B cell (primary cell): ENCODE data around the gene VAV2. TPM values are rescaled to one million over a fixed set of nuclear protein-coding genes. Genes with fewer than 3 reads are reported as not detected.
A peak's percentile ranks its signal among the peaks of the same experiment; 100 is the strongest.

Experiments
- ATAC-seq: fragments of 200-7000 bp; cut with Tn5 transposase; one replicate; pipeline ENCODE4 v1.10.0; 2021; ENCODE audit warnings: low read depth, mild to moderate bottlenecking, moderate number of reproducible peaks, moderate library complexity
- CTCF ChIA-PET: fragments of 350-600 bp; sonication (Branson Sonifier 250); formaldehyde crosslinking; loops from one replicate; lab custom pipeline; 2021; ENCODE audit warnings: antibody characterized with exemption, inconsistent platforms; lab: Charles Lee
- POLR2A ChIA-PET: fragments of 350-600 bp; sonication (Branson Sonifier 250); formaldehyde crosslinking; loops from one replicate; lab custom pipeline; 2021; ENCODE audit warnings: antibody characterized with exemption; lab: Charles Lee
- DNase-seq: peaks from one replicate; pipeline ENCODE4 v3.0.0; 2013
- H2AFZ ChIP-seq: 2 replicates; pipeline ENCODE4 v1.6.1; 2012; ENCODE audit warnings: mild to moderate bottlenecking, low read depth, low read length; ENCODE audit not compliant: insufficient read depth, poor library complexity, severe bottlenecking
- H3K27ac ChIP-seq, 2 donors: 1 replicate in 1 of 2; 2 replicates in 1 of 2; pipeline ENCODE4 v1.5.1; 2012 to 2013; ENCODE audit warnings: low read length in 2 of 2, mild to moderate bottlenecking in 2 of 2, moderate library complexity in 1 of 2
- H3K27me3 ChIP-seq, 4 experiments: fragments of 200-600 bp in 1 of 4; sonication (generic) in 1 of 4; replicated peaks in 1 of 4; 1 replicate in 2 of 4; 2 replicates in 2 of 4; pipeline versions ENCODE4 v1.6.1 to v1.7.0; 2013 to 2016; ENCODE audit warnings: low read length in 3 of 4, mild to moderate bottlenecking in 2 of 4, mixed read lengths in 1 of 4, moderate library complexity in 1 of 4; ENCODE audit not compliant: insufficient read depth in 4 of 4, control insufficient read depth in 3 of 4; ENCODE audit errors: control extremely low read depth in 1 of 4
- H3K36me3 ChIP-seq, 2 experiments: replicated peaks in 1 of 2; 1 replicate in 1 of 2; 2 replicates in 1 of 2; pipeline versions ENCODE4 v1.6.1 to v1.7.1; 2013; ENCODE audit warnings: low read length in 1 of 2; ENCODE audit not compliant: insufficient read depth in 2 of 2, control insufficient read depth in 1 of 2; ENCODE audit errors: control extremely low read depth in 1 of 2, extremely low read depth in 1 of 2
- H3K4me1 ChIP-seq, 2 donors: fragments of 200-600 bp in 1 of 2; sonication (generic) in 1 of 2; 1 replicate in 1 of 2; 2 replicates in 1 of 2; pipeline versions ENCODE4 v1.5.1 to v1.6.1; 2013 to 2017; ENCODE audit warnings: low read length in 2 of 2; ENCODE audit not compliant: control insufficient read depth in 2 of 2, insufficient read depth in 2 of 2
- H3K4me2 ChIP-seq: replicated peaks from 2 replicates; pipeline ENCODE3; 2012; ENCODE audit warnings: mild to moderate bottlenecking, low read depth, low read length; ENCODE audit not compliant: poor library complexity, severe bottlenecking
- H3K4me3 ChIP-seq, 5 experiments: fragments of 200-600 bp in 1 of 5; sonication (generic) in 1 of 5; 1 replicate in 3 of 5; 2 replicates in 2 of 5; pipeline versions ENCODE4 v1.5.1 to v1.7.0; 2011 to 2016; ENCODE audit warnings: low read length in 4 of 5, mild to moderate bottlenecking in 4 of 5, low read depth in 2 of 5, control low read depth in 1 of 5, moderate library complexity in 1 of 5; ENCODE audit not compliant: insufficient read depth in 1 of 5; ENCODE audit errors: control extremely low read depth in 1 of 5, extremely low read depth in 1 of 5
- H3K79me2 ChIP-seq: fragments of 200-600 bp; sonication (generic); one replicate; pipeline ENCODE4 v1.6.0; 2016; ENCODE audit warnings: low read length; ENCODE audit not compliant: control insufficient read depth, insufficient read depth
- H3K9ac ChIP-seq: fragments of 200-600 bp; sonication (generic); 2 replicates; pipeline ENCODE4 v1.6.1; 2017; ENCODE audit warnings: mild to moderate bottlenecking, low read length, moderate library complexity
- H3K9me3 ChIP-seq, 3 donors: one replicate each; pipeline versions ENCODE4 v1.6.1 to v1.7.1; 2013; ENCODE audit warnings: low read length in 2 of 3; ENCODE audit not compliant: control insufficient read depth in 2 of 3, insufficient read depth in 1 of 3; ENCODE audit errors: control extremely low read depth in 1 of 3
- H4K20me1 ChIP-seq: 2 replicates; pipeline ENCODE4 v1.6.0; 2012; ENCODE audit warnings: mild to moderate bottlenecking, low read length; ENCODE audit not compliant: insufficient read depth, control insufficient read depth, poor library complexity, severe bottlenecking
- H3K27ac Mint-ChIP-seq: one replicate; pipeline ENCODE4 v1.8.0; 2021; ENCODE audit warnings: mixed read lengths
- H3K27me3 Mint-ChIP-seq: one replicate; pipeline ENCODE4 v1.8.0; 2021; ENCODE audit warnings: mixed read lengths
- H3K4me1 Mint-ChIP-seq: one replicate; pipeline ENCODE4 v1.8.0; 2021; ENCODE audit warnings: mixed read lengths
- H3K4me3 Mint-ChIP-seq: one replicate; pipeline ENCODE4 v1.8.0; 2021; ENCODE audit warnings: mixed read lengths
- H3K9me3 Mint-ChIP-seq: one replicate; pipeline ENCODE4 v1.8.0; 2022; ENCODE audit warnings: mixed read lengths; ENCODE audit not compliant: insufficient read depth
- CTCF ChIP-seq: fragments of 200-600 bp; IDR thresholded peaks from one replicate; pipeline ENCODE4 v1.8.0; 2022; ENCODE audit warnings: antibody characterized with exemption, mild to moderate bottlenecking
- EZH2 ChIP-seq: IDR thresholded peaks from 2 replicates; pipeline ENCODE4 v1.6.1; 2012; ENCODE audit warnings: borderline replicate concordance, low read depth, mild to moderate bottlenecking, moderate library complexity, low read length; ENCODE audit not compliant: insufficient read depth, poor library complexity, severe bottlenecking
- WGBS: methylation state at CpG from one replicate; pipeline ENCODE4 v1.1.5; 2013; ENCODE audit warnings: missing lambda C conversion rate; ENCODE audit not compliant: insufficient coverage; 5-methylcytosine and 5-hydroxymethylcytosine counted together
- intact Hi-C: fragments of 100-400 bp; cut with micrococcal nuclease; formaldehyde crosslinking; loops from one replicate; pipeline ENCODE4 v1.10.0; 2022
- polyA plus RNA-seq: library from polyadenylated mRNA; depleted of rRNA; stranded (reverse); fragments of >200 nt; gene quantifications from 2 replicates; pipeline ENCODE4 v1.2.3, GENCODE V29; 2012
- total RNA-seq, 2 donors: library from RNA; stranded (reverse); fragments of 120-200 nt in 1 of 2; gene quantifications; 1 replicate in 1 of 2; 2 replicates in 1 of 2; pipeline versions ENCODE4 v1.2.3 to v1.2.4, GENCODE V29; 2013 to 2022

VAV2 gene
- total and polyA plus RNA-seq, 2 donors (not counting 1 experiment from before 2014, with no cell fraction given) = 34.4 to 128 TPM

- H3K27me3 Mint-ChIP-seq = no peaks in the 10 kb centered on the region
- Histone ChIP-seq H3K9me3 (no peaks in the 10 kb centered on the region), H3K4me2 (peak overlapping the region; percentile 99), H3K9ac (peak overlapping the region; percentile 73), H3K27ac (peak overlapping the region; percentile 93 to 94), H2AFZ (no peak overlapping the region), H3K4me1 (peaks cover 81 to 86% of the 10 kb centered on the region in 2 donors), H3K79me2 (peaks cover 90% of the 10 kb centered on the region), H3K4me3 (peak overlapping the region in 2 of 5 experiments; percentile 2 to 5), H3K36me3 (no peaks in the 10 kb centered on the region), H4K20me1 (peaks cover 67% of the 10 kb centered on the region), H3K27me3 (no peaks in the 10 kb centered on the region)
- H3K9me3 Mint-ChIP-seq = no peaks in the 10 kb centered on the region
- TF ChIP-seq EZH2 (no peak), CTCF (no peak)
- DNase-seq = peak; percentile 67
- no peak for ATAC-seq
- WGBS = 36% methylated on average over 10 of the region's 13 CpGs
- peak overlapping the region; percentile 98 for H3K27ac Mint-ChIP-seq
- ChIA-PET CTCF (interaction anchor here (0.9 to 5.5 kb wide), 6 partner anchors 11 to 175 kb away, joined by 3 to 43 read pairs (median 8); partner anchors contain the start of gene VAV2), POLR2A (interaction anchor here (0.6 to 3.2 kb wide), 4 partner anchors 8 to 33 kb away, joined by 5 to 40 read pairs (median 12); partner anchors contain the start of gene VAV2)
- intact Hi-C loops = loop anchor here (10.0 kb wide), 1 partner anchor 53 kb away; no protein-coding TSS in a partner anchor
- H3K4me3 Mint-ChIP-seq = peak overlapping the region; percentile 86
- H3K4me1 Mint-ChIP-seq = peaks cover 73% of the 10 kb centered on the region
These were observed 34.8 kb downstream of the VAV2 start for GRCh38 chr9:133957328-133957727.

GRCh38 chr9:133956520-133957076, 35.5 kb downstream of the VAV2 start:
- H4K20me1 ChIP-seq = peaks cover 65% of the 10 kb centered on the region
- no peak for TF ChIP-seq EZH2
- TF ChIP-seq CTCF = no peak
- ChIA-PET CTCF (interaction anchor here (0.9 to 5.5 kb wide), 11 partner anchors 11 to 174 kb away, joined by 3 to 43 read pairs (median 4); partner anchors contain the start of gene VAV2), POLR2A (interaction anchor here (0.6 to 3.2 kb wide), 6 partner anchors 8 to 37 kb away, joined by 3 to 40 read pairs (median 11); partner anchors contain the start of gene VAV2)
- peak overlapping the region; percentile 93 to 94 for H3K27ac ChIP-seq
- 34% methylated on average over 14 of the region's 14 CpGs for WGBS
- peak overlapping the region; percentile 73 for H3K9ac ChIP-seq
- ATAC-seq (peak; percentile 10), DNase-seq (peak; percentile 35)
- peaks cover 90% of the 10 kb centered on the region for H3K79me2 ChIP-seq
- H3K4me2 ChIP-seq = peak overlapping the region; percentile 99
- H3K4me3 ChIP-seq = peak overlapping the region in 4 of 5 experiments; percentile 45 to 69 (median 54)
- H3K36me3 ChIP-seq = peaks cover 0 to 4% of the 10 kb centered on the region in 2 experiments
- peak overlapping the region; percentile 86 for H3K4me3 Mint-ChIP-seq
- peak overlapping the region; percentile 98 for H3K27ac Mint-ChIP-seq
- H3K27me3 Mint-ChIP-seq = no peaks in the 10 kb centered on the region
- no peaks in the 10 kb centered on the region for H3K9me3 ChIP-seq
- intact Hi-C loops = loop anchor here (10.0 kb wide), 1 partner anchor 52 kb away; no protein-coding TSS in a partner anchor
- no peaks in the 10 kb centered on the region for H3K27me3 ChIP-seq
- peaks cover 73 to 79% of the 10 kb centered on the region in 2 donors for H3K4me1 ChIP-seq
- no peaks in the 10 kb centered on the region for H3K9me3 Mint-ChIP-seq
- H3K4me1 Mint-ChIP-seq = peaks cover 72% of the 10 kb centered on the region
- H2AFZ ChIP-seq = peak overlapping the region; percentile 46
